MG63 (cell line): ENCODE data around the gene TAMM41. TPM values are rescaled to one million over a fixed set of nuclear protein-coding genes. Genes with fewer than 3 reads are reported as not detected.

Source experiments
- total RNA-seq: library from RNA; depleted of rRNA; stranded (reverse); fragments of >200 nt; shearing (Covaris generic); gene quantifications from 2 replicates; pipeline ENCODE4 v1.2.3, GENCODE V29; 2014; ENCODE audit warnings: low replicate concordance; rRNA removed

TAMM41 gene
- total RNA-seq, 1 experiment from 2014 or later: 0.59 TPM

Other genes starting within 250 kb of the TAMM41 start
- gene VGLL4, start 203.0 kb downstream of the TAMM41 start, total RNA-seq: 21.1 and 42.2 TPM in 2 replicates
- gene SYN2, start 157.5 kb upstream of the TAMM41 start, total RNA-seq: not detected in 2 replicates